T-helper 2 cell treated with Interferon-gamma antibody and Interleukin-4, amounts not matched to agents 5 μg/mL and 100 μg/mL, for 36 hours (primary cell): Measurements from ENCODE around the gene BACH2.
"Not testable (repeated sequence)": the region's sequence is repeated elsewhere in the genome, so short reads cannot be mapped to it uniquely, and the experiment has no call there.

Source experiments
- DNase-seq: peaks from one replicate; pipeline ENCODE4 v3.0.0; 2021; ENCODE audit warnings: low spot score
- H3K27ac Mint-ChIP-seq: one replicate; pipeline ENCODE4 v1.8.0; 2021; ENCODE audit warnings: mild to moderate bottlenecking, mixed read lengths
- H3K27me3 Mint-ChIP-seq: one replicate; pipeline ENCODE4 v1.8.0; 2021; ENCODE audit warnings: low read depth, mixed read lengths
- H3K36me3 Mint-ChIP-seq: one replicate; pipeline ENCODE4 v1.8.0; 2021; ENCODE audit warnings: low read depth, mixed read lengths
- H3K4me1 Mint-ChIP-seq: one replicate; pipeline ENCODE4 v1.8.0; 2021; ENCODE audit warnings: low read depth, mixed read lengths
- H3K4me3 Mint-ChIP-seq: one replicate; pipeline ENCODE4 v1.8.0; 2022; ENCODE audit warnings: mild to moderate bottlenecking, moderate library complexity, mixed read lengths
- H3K9me3 Mint-ChIP-seq: one replicate; pipeline ENCODE4 v1.8.0; 2021; ENCODE audit warnings: mixed read lengths

The BACH2 gene

DNA sequence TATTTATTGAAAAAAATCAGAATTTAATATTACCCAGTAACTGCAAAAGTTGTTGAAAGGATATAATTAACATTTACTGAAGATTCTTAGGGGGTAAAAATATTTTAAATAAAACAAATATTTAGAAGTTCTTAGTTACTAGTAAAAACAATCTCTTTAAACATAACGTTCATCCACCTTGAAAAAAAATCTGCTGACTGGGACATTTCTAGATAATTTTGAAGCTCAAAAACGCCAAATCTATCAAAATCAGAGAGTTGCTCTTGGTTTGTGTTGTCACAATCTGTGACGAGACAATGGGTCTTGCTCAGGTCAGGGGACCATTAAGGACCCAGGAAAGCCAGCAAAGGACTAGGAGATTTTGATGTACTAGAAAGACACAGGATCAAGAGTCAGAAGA lies 177.0 kb downstream of the BACH2 start:
- no peak overlapping the region for H3K27ac Mint-ChIP-seq
- peaks cover 16% of the 10 kb centered on the region for H3K9me3 Mint-ChIP-seq
- DNase-seq, result no peak
- peaks cover 30% of the 10 kb centered on the region for H3K36me3 Mint-ChIP-seq
- peaks cover 12% of the 10 kb centered on the region for H3K4me1 Mint-ChIP-seq
- H3K27me3 Mint-ChIP-seq, result no peaks in the 10 kb centered on the region
- H3K4me3 Mint-ChIP-seq, result no peak overlapping the region

DNA sequence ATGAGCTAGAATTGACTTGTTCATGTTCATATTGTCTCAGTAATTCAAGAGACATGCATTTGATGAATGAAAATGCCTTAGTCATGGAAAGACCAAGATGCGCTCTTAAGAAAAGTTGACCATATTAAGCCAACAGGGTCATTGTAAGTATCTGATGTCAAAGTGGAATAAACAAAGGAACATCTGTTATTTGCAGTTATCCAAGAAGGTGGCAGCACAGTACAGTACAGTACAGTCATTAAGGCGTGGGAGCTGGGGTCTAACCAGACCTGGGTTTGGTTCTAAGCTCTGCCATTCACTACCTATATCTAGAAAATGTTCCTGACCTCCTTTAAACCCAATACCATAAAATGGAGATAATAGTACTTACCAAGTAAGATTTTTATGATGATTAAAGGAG lies 178.1 kb downstream of the BACH2 start:
- no peak overlapping the region for H3K4me3 Mint-ChIP-seq

DNA sequence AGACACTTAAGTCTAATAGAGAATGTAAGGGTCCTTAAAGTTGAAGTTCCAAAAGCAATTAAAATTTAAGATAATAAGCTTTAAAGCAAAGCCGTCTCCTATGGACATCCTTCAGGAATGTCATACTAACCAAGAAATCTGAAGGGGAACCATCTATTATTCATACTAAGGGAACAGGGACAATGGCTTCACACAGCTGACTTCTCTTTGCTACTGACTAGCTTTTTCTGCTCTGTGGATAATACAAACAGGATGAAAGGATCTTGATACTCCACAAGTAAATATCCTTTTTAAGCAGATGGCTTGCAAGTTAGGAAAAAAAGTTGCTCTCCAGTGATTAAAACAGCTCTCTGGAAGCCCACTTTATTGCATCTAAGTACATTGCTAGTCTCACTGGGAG lies 178.6 kb downstream of the BACH2 start:
- Mint-ChIP-seq H3K4me1 (peaks cover 12% of the 10 kb centered on the region), H3K4me3 (no peak overlapping the region), H3K27me3 (no peaks in the 10 kb centered on the region), H3K36me3 (peaks cover 41% of the 10 kb centered on the region), H3K27ac (no peak overlapping the region), H3K9me3 (peaks cover 31% of the 10 kb centered on the region)
- DNase-seq, result no peak

More for the DNA sequence above, 178.1 kb downstream of the BACH2 start:
- Mint-ChIP-seq H3K36me3 (peaks cover 37% of the 10 kb centered on the region), H3K9me3 (peaks cover 26% of the 10 kb centered on the region), H3K27ac (no peak overlapping the region), H3K27me3 (no peaks in the 10 kb centered on the region), H3K4me1 (peaks cover 12% of the 10 kb centered on the region)
- DNase-seq, result no peak

DNA sequence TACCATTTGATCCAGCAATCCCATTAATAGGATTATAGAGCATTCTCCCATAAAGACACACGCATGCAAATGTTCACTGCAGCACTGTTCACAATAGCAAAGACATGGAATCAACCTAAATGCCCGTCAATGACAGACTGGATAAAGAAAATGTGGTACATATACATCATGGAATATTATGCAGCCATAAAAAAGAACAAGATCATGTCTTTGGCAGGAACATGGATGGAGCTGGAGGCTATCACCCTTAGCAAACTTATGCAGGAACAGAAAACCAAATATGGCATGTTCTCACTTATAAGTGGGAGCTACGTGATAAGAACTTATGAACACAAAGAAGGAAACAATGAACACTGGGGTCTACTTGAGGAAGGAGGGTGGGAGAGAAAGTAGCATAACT lies 180.5 kb downstream of the BACH2 start:
- H3K27ac Mint-ChIP-seq, DNase-seq, H3K4me3 Mint-ChIP-seq, H3K27me3 Mint-ChIP-seq: not testable (repeated sequence)
- Mint-ChIP-seq H3K36me3 (peaks cover 43% of the 10 kb centered on the region), H3K4me1 (peaks cover 23% of the 10 kb centered on the region), H3K9me3 (peaks cover 40% of the 10 kb centered on the region)

DNA sequence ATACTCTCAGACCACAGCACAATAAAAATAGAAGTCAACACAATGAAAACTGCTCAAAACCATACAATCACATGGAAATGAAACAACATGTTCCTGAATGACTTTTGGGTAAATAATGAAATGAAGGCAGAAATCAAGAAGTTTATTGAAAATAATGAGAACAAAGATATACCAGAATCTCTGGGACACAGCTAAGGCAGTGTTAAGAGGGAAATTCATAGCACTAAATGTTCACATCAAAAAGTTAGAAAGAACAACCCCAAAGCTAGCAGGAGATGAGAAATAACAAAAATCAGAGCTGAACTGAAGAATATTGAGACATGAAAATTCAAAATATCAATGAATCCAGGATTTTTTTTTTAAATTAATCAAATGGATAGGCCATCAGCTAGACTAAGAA lies 183.3 kb downstream of the BACH2 start:
- H3K4me1 Mint-ChIP-seq, result peaks cover 44% of the 10 kb centered on the region
- H3K36me3 Mint-ChIP-seq, result peaks cover 51% of the 10 kb centered on the region
- no peak overlapping the region for H3K27ac Mint-ChIP-seq
- no peaks in the 10 kb centered on the region for H3K27me3 Mint-ChIP-seq
- no peak overlapping the region for H3K4me3 Mint-ChIP-seq
- no peak for DNase-seq
- peaks cover 44% of the 10 kb centered on the region for H3K9me3 Mint-ChIP-seq

DNA sequence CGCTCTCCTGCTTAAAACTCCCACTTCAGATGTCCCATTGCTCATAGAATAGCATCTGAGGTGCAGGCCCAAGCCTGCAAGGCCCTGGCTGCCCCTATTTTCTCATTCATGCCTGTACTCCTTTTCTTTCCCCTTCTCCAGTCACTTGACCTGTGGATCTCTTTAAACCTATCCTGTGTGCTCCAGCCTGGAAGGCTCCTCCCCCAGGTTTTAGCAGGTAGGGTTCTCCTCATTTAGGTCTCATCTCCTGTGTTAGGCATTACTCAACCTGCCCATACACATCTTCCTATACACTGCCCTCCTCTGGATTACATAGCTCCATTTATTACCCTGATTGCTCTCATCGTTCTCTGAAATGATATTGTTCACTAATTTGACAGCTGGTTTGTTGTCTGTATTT lies 185.3 kb downstream of the BACH2 start:
- H3K27ac Mint-ChIP-seq, result peak overlapping the region; percentile 49
- DNase-seq, result no peak
- H3K36me3 Mint-ChIP-seq, result peaks cover 50% of the 10 kb centered on the region
- H3K9me3 Mint-ChIP-seq, result peaks cover 44% of the 10 kb centered on the region
- no peaks in the 10 kb centered on the region for H3K27me3 Mint-ChIP-seq
- peak overlapping the region; percentile 28 for H3K4me3 Mint-ChIP-seq
- peaks cover 59% of the 10 kb centered on the region for H3K4me1 Mint-ChIP-seq

DNA sequence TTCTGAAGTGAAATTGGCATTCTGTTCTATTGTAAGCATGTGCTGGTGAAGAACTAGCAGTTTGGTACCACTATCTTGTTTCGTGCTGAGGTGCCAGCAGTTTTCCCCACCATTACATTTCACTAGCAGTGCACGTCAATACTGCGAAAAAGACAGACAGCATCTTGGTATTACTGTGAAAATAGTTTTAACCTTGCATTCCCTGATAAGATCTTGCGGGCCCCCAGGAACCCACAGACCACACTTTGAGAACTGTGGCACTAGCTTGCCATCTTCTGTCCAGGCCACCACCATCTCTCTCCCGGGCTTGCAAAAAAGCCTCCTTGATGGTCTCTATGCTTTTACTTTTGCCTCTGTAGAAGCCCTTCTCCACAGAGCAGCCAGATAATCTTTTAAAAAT lies 185.7 kb downstream of the BACH2 start:
- peaks cover 62% of the 10 kb centered on the region for H3K4me1 Mint-ChIP-seq
- H3K27ac Mint-ChIP-seq, result peak overlapping the region; percentile 49
- DNase-seq, result peak; percentile 84
- peaks cover 40% of the 10 kb centered on the region for H3K9me3 Mint-ChIP-seq
- H3K4me3 Mint-ChIP-seq, result peak overlapping the region; percentile 28
- no peaks in the 10 kb centered on the region for H3K27me3 Mint-ChIP-seq
- H3K36me3 Mint-ChIP-seq, result peaks cover 46% of the 10 kb centered on the region

DNA sequence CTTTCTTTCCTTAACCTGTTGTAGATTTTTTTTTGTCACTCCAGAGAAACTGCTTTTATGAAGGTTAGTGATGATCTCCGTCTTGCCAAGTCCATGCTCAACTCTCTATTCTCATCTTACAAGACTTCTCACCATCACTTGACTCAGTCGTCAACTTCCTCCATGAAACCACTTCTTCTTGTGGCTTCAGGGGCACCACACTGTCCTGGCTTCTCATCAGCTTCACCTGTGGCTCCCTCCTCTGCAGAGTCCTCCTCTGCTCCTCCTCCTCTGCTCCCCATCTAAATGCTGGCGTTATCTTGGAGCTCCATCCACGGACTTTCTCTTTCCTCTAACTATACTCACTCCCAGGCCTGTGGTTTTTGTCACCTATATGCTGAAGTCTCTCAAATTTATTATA lies 187.5 kb downstream of the BACH2 start:
- peaks cover 77% of the 10 kb centered on the region for H3K4me1 Mint-ChIP-seq
- peaks cover 24% of the 10 kb centered on the region for H3K9me3 Mint-ChIP-seq
- H3K27ac Mint-ChIP-seq, result peak overlapping the region; percentile 49
- H3K4me3 Mint-ChIP-seq, result peak overlapping the region; percentile 70
- peak; percentile 38 for DNase-seq
- peaks cover 37% of the 10 kb centered on the region for H3K36me3 Mint-ChIP-seq
- no peaks in the 10 kb centered on the region for H3K27me3 Mint-ChIP-seq

DNA sequence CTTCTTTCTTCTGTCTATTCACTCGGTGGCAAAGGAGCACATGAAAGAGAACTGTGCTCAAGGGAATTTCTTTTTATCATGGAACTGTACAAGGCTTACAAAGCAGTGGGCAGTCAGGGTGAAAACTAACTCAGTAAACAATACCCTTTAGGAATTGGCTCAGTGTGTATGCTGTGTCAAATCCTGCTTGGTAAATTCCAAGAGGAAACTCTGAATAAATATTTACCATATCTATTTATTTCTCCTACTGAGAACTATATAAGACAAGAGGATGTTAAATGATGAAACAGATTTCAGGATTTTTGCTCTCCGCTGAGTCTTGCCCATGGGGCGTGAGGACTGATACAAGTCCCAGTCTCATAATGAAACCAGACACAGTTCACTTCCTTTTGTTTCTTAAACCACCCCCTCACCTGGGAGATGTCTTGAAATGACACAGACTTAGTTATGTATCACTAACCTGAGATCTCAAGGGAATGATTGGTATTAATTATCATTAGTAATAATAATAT lies 188.8 kb downstream of the BACH2 start:
- Mint-ChIP-seq H3K9me3 (peaks cover 10% of the 10 kb centered on the region), H3K4me1 (peaks cover 86% of the 10 kb centered on the region), H3K4me3 (peak overlapping the region; percentile 41), H3K27ac (no peak overlapping the region), H3K27me3 (no peaks in the 10 kb centered on the region), H3K36me3 (peaks cover 36% of the 10 kb centered on the region)
- peak; percentile 58 for DNase-seq

DNA sequence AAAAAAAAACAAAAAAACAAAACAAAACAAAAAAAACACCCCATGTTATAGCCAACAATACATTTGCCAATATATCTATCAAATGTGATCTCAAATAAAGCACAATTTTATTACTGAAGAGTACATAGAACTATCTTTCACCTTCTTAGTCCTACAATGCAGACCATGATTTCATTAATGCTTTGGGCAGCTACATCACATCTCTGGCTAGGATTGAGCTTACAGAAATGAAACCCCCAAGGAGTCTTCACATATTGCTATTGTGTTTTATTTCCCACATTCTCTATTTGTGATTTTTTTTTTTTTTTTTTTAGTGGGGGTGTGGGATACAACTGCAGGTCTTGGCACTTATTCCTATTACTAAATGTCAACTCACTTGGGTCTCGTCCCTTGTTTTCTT lies 189.3 kb downstream of the BACH2 start:
- H3K4me1 Mint-ChIP-seq, result peaks cover 83% of the 10 kb centered on the region
- H3K36me3 Mint-ChIP-seq, result peaks cover 33% of the 10 kb centered on the region
- H3K27ac Mint-ChIP-seq, result no peak overlapping the region
- no peak for DNase-seq
- H3K27me3 Mint-ChIP-seq, result no peaks in the 10 kb centered on the region
- peak overlapping the region; percentile 41 for H3K4me3 Mint-ChIP-seq
- peaks cover 6% of the 10 kb centered on the region for H3K9me3 Mint-ChIP-seq

DNA sequence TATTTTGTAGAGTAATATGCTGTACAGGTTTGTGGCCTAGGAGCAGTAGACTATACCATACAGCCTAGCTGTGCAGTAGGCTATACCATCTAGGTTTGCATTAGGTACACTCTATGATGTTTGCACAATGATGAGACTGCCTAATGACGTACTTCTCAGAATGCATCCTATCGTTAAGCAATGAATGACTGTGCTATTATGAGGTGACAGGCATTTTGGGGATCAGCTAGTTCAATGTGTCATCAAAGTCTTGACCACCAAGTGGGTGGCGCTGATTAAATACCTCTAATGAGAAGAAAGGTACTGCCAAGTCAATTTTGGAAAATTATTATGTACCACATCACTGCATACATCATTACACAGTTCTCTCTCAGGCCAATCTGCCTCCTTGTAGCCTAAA lies 190.2 kb downstream of the BACH2 start:
- no peak for DNase-seq
- H3K27ac Mint-ChIP-seq, result no peak overlapping the region
- peaks cover 7% of the 10 kb centered on the region for H3K9me3 Mint-ChIP-seq

DNA sequence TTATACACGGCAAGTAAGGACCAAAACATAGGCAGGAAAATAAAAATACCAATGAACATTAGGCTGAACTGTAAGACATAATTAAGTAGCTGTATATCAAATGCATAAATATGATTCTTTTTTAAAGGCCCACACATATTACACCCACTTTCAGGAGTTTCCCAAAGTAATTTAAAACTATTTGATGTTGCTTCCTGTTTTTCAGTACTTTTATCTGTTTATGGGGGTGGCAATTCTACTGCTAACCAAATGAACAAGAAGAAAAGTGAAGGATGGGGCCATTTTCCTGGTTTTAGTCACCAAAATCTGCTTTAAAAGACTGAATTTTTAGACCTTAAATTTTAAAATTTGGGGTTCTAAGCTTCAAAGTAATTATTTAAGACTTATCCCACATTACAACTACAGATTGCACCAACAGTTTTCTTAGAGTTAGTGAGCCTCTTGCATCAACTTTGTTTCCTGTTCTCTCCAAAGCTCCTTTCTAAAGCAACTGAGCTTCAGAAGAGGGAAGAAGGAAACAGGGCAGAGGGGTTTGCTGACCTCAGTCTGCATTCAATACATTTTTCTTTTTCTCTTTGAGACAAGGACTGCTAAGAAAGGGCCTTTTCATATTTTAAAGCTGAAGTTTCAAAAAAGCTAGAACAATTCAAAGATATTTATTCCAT lies 191.0 kb downstream of the BACH2 start:
- Mint-ChIP-seq H3K27ac (no peak overlapping the region), H3K27me3 (no peaks in the 10 kb centered on the region), H3K4me3 (peak overlapping the region; percentile 37), H3K4me1 (peaks cover 66% of the 10 kb centered on the region), H3K36me3 (peaks cover 41% of the 10 kb centered on the region), H3K9me3 (peaks cover 16% of the 10 kb centered on the region)
- DNase-seq, result no peak

More for the DNA sequence above, 190.2 kb downstream of the BACH2 start:
- Mint-ChIP-seq H3K27me3 (no peaks in the 10 kb centered on the region), H3K4me1 (peaks cover 74% of the 10 kb centered on the region), H3K36me3 (peaks cover 33% of the 10 kb centered on the region), H3K4me3 (no peak overlapping the region)

DNA sequence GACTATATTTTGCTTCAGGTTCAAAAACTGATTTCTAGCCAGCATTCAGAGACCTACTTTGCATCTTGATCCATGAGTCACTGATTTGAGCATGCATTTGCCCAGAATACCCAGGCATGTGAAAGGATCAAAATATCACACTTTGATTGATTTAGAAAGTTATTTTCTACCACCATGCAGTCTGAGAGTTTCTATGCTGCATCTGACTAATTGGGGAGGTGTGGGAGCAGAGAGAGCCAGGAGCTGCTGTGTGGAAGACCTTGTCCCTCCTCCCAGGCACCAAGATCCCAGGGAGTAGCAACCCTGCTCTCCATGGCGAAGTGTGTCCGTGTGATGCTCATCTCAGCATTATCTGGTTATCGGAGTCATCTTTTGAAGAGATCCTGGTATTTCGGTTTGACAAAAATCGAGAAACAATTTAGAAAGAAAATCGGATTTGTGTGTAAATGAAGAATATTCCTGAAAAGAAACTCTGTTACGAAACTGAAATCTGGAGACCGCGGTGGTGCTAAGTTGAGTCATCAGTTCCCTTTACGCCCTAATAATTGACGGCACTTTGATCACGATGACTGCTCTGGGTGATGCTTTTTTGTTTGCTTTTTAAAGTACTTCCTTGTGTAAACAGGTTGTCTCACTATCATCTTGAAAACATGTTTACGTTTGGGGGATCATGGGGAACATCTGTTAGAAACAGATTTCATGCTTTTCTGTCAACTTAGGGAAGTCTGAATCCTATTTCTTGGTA lies 193.4 kb downstream of the BACH2 start:
- Mint-ChIP-seq H3K4me1 (peaks cover 56% of the 10 kb centered on the region), H3K27me3 (no peaks in the 10 kb centered on the region), H3K4me3 (peak overlapping the region; percentile 55), H3K36me3 (peaks cover 35% of the 10 kb centered on the region), H3K9me3 (peaks cover 12% of the 10 kb centered on the region), H3K27ac (peak overlapping the region; percentile 41)
- peak; percentile 45 for DNase-seq

DNA sequence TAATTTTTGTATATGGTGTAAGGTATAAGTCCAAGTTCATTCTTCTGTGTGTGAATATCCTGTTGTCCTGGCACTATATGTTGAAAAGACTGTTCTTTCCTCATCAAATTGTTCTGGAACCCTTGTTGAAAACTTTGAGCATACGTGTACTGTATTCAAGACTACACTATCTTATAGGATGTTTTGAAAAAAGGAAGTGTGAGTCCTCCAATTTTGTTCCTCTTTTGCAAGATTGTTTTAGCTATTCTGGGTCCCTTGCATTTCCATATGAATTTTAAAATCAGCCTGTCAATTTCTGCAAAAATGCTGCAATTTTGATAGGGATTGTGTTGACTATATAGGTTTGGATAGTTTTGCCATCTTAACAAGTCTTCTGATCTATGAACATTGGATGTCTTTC lies 195.2 kb downstream of the BACH2 start:
- H3K9me3 Mint-ChIP-seq, result peaks cover 12% of the 10 kb centered on the region
- no peak overlapping the region for H3K27ac Mint-ChIP-seq
- peaks cover 32% of the 10 kb centered on the region for H3K36me3 Mint-ChIP-seq
- no peak for DNase-seq
- H3K4me1 Mint-ChIP-seq, result peaks cover 62% of the 10 kb centered on the region
- H3K4me3 Mint-ChIP-seq, result no peak overlapping the region
- H3K27me3 Mint-ChIP-seq, result peaks cover 6% of the 10 kb centered on the region
